Activated CD4-positive, alpha-beta T cell treated with anti-CD3 and anti-CD28 coated beads, Interleukin-2, amount 10 ng/mL, durations not matched to agents 24 days and 14 days (primary cell): Measurements from ENCODE around the gene SMARCE1. TPM values are rescaled to one million over a fixed set of nuclear protein-coding genes. Genes with fewer than 3 reads are reported as not detected.
A peak's percentile ranks its signal among the peaks of the same experiment; 100 is the strongest.

Experiments
- DNase-seq: peaks from one replicate; pipeline ENCODE4 v3.0.0; 2022
- H3K27ac Mint-ChIP-seq: one replicate; pipeline ENCODE4 v1.8.0; 2022; ENCODE audit warnings: mild to moderate bottlenecking, mixed read lengths
- H3K27me3 Mint-ChIP-seq: one replicate; pipeline ENCODE4 v1.8.0; 2022; ENCODE audit warnings: mixed read lengths
- H3K36me3 Mint-ChIP-seq: one replicate; pipeline ENCODE4 v1.8.0; 2022; ENCODE audit warnings: low read depth, mild to moderate bottlenecking, mixed read lengths
- H3K4me1 Mint-ChIP-seq: one replicate; pipeline ENCODE4 v1.8.0; 2021; ENCODE audit warnings: mixed read lengths
- H3K4me3 Mint-ChIP-seq: one replicate; pipeline ENCODE4 v1.8.0; 2022; ENCODE audit warnings: mild to moderate bottlenecking, moderate library complexity, mixed read lengths
- H3K9me3 Mint-ChIP-seq: one replicate; pipeline ENCODE4 v1.8.0; 2021; ENCODE audit warnings: mixed read lengths
- intact Hi-C: fragments of 100-400 bp; cut with micrococcal nuclease; formaldehyde crosslinking; loops from one replicate; pipeline ENCODE4 v1.15.1; 2023
- total RNA-seq: library from RNA; stranded (reverse); gene quantifications from 2 replicates; pipeline ENCODE4 v1.2.3, GENCODE V29; 2022

SMARCE1 gene
- total RNA-seq, 1 donor from 2014 or later, result 125 TPM

DNA sequence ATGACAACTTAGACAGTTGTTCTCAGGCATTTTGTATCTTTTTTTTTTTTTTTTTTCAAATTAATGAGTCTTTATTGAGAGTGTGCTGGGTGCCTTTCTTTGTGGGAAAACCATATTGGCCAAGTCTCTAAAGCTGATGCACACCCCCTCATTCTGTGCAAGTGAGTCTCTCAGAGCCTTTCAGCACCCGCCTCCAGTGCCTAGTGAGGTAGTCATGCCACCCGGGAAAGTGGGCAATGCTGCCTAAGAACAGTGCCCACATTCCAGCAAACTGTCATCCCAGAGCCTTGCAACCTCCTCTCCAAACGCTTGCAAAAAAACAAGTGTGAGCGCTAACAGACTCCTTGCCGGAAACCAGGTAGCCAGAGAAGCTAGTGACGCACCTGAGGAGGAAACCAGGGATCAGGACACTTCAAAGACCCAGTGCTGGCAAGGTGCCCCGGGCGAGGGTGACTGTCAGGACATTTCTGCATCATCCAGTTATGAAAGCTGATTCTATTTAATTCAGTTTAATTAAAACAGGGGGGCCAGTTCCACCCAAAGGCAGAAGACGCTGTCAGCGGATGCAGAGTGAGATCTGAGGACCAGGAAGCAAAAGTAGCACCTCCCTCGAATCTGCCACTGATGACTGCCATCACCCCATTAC lies 34.9 kb downstream of the SMARCE1 start:
- H3K4me1 Mint-ChIP-seq, result peaks cover 82% of the 10 kb centered on the region
- DNase-seq, result peak; percentile 80
- no peaks in the 10 kb centered on the region for H3K36me3 Mint-ChIP-seq
- no peaks in the 10 kb centered on the region for H3K27me3 Mint-ChIP-seq
- peak overlapping the region; percentile 92 for H3K27ac Mint-ChIP-seq
- H3K4me3 Mint-ChIP-seq, result peak overlapping the region; percentile 74
- intact Hi-C loops, result no loop called here
- peaks cover 7% of the 10 kb centered on the region for H3K9me3 Mint-ChIP-seq

DNA sequence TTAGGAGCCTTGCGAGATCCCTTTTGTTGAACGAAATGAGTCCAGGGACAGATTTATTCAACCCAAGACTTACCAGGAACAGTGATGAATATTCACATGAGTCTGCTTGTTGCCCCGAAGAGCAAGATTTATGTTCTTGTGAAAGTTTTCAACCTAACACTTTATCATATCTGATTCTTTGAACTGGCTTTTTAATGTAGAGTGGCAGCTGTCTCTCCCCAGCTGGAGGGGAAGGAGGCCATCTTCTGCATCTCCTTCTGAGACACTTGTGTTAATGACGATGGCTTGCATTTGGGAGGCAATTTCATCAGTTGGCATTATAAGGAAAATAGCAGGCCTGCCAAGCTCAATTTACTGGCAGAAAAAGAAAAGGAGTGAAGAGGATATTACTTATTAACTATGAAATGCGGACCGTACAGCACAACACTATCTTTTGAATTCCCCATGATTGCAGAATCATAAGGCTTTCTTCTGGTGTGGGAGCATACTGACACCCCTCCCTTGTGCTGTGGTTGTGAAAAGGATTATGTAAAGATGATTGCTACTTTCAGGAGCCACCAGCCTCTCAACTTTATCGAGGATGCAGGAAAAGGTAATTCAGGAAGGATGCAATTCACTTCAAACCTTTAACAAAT lies 35.7 kb downstream of the SMARCE1 start:
- H3K36me3 Mint-ChIP-seq, result no peaks in the 10 kb centered on the region
- peaks cover 7% of the 10 kb centered on the region for H3K9me3 Mint-ChIP-seq
- peak; percentile 55 for DNase-seq
- H3K4me3 Mint-ChIP-seq, result peak overlapping the region; percentile 41
- intact Hi-C loops, result no loop called here
- H3K4me1 Mint-ChIP-seq, result peaks cover 85% of the 10 kb centered on the region
- no peaks in the 10 kb centered on the region for H3K27me3 Mint-ChIP-seq
- peak overlapping the region; percentile 36 for H3K27ac Mint-ChIP-seq

GRCh38 chr17:40610359-40610758 lies 37.3 kb downstream of the SMARCE1 start:
- no peaks in the 10 kb centered on the region for H3K36me3 Mint-ChIP-seq
- H3K9me3 Mint-ChIP-seq, result peaks cover 7% of the 10 kb centered on the region
- intact Hi-C loops, result no loop called here
- no peaks in the 10 kb centered on the region for H3K27me3 Mint-ChIP-seq
- peaks cover 86% of the 10 kb centered on the region for H3K4me1 Mint-ChIP-seq
- H3K4me3 Mint-ChIP-seq, result no peak overlapping the region
- peak; percentile 61 for DNase-seq
- H3K27ac Mint-ChIP-seq, result peak overlapping the region; percentile 42

GRCh38 chr17:40608061-40608581 lies 39.5 kb downstream of the SMARCE1 start:
- H3K4me1 Mint-ChIP-seq, result peaks cover 87% of the 10 kb centered on the region
- peak overlapping the region; percentile 79 for H3K27ac Mint-ChIP-seq
- peak overlapping the region; percentile 42 for H3K4me3 Mint-ChIP-seq
- no peaks in the 10 kb centered on the region for H3K36me3 Mint-ChIP-seq
- intact Hi-C loops, result no loop called here
- no peaks in the 10 kb centered on the region for H3K27me3 Mint-ChIP-seq
- peak; percentile 81 for DNase-seq
- H3K9me3 Mint-ChIP-seq, result peaks cover 7% of the 10 kb centered on the region

DNA sequence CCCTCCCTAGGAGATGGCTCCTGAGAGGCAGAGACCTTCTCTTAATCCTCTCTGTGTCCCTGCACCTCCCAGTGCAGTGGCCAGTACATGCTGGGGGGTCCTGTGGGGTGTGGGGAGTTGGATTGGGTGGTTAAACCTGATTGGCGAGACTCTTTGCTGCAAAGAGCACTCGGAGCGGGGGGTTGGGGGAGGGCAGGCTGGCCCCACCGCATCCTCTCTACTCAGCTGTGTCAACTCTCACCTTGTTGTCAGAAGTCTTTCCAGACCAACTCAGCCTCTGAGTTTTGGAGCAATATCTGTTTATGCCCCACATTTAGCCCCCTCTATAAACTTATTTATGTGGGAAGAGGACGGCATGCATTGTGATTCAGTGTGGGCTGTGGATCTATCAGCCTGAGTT lies 40.0 kb downstream of the SMARCE1 start:
- intact Hi-C loops, result loop anchor here (1.0 kb wide), 1 partner anchor 8 kb away; no protein-coding TSS in a partner anchor
- Mint-ChIP-seq H3K9me3 (peaks cover 7% of the 10 kb centered on the region), H3K36me3 (peaks cover 1% of the 10 kb centered on the region), H3K4me1 (peaks cover 87% of the 10 kb centered on the region), H3K4me3 (peak overlapping the region; percentile 42), H3K27ac (peak overlapping the region; percentile 79), H3K27me3 (no peaks in the 10 kb centered on the region)
- DNase-seq, result peak; percentile 82

DNA sequence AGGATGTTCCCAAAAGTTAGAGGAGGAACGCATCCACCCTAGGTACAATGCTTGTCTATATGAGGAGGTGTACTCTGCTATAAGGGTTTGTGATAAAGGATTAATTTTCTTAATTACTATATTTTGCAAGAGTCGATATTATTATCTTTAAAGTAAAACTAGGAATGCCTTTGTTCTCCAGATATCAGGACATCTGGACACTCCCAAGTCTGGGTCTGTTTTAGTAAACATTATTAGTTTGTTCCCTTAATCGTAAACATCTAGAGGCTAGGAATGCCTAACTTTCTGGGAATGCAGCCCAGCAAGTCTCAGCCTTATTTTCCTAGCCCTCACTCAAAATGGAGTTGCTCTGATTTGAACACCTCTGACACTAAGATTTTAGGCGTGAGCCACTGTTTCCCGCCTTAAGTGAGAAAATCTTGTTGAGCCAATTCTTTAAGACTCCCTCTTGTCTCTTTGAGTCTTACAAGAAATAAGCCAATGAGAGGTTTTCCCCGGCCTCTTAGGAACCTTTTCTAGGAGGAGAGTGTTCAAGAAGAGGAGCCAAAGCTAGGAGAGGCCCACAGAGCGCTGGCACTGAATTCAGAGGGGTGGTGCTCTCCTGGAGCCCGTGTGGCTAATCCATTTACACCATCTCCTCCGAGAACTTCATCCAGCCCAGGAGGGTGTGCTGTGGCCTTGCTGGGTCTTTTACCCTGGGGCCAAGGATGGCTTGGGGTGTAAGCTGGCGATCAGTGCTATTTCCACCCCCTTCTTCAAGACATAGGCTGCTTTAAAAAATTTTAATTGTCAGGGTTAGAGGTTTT lies 40.9 kb downstream of the SMARCE1 start:
- Mint-ChIP-seq H3K27me3 (no peaks in the 10 kb centered on the region), H3K4me3 (peak overlapping the region; percentile 42), H3K36me3 (peaks cover 3% of the 10 kb centered on the region), H3K9me3 (peaks cover 7% of the 10 kb centered on the region), H3K4me1 (peaks cover 87% of the 10 kb centered on the region), H3K27ac (peak overlapping the region; percentile 96)
- intact Hi-C loops, result loop anchor here (1.0 kb wide), 1 partner anchor 9 kb away; no protein-coding TSS in a partner anchor
- DNase-seq, result no peak

- Mint-ChIP-seq H3K27ac (peak overlapping the region; percentile 96), H3K4me3 (peak overlapping the region; percentile 69), H3K36me3 (peaks cover 5% of the 10 kb centered on the region), H3K27me3 (no peaks in the 10 kb centered on the region), H3K9me3 (peaks cover 7% of the 10 kb centered on the region), H3K4me1 (peaks cover 85% of the 10 kb centered on the region)
- intact Hi-C loops, result no loop called here
- DNase-seq, result peak; percentile 89
Measured at GRCh38 chr17:40605306-40605705, 42.3 kb downstream of the SMARCE1 start.

- intact Hi-C loops, result loop anchor here (5.0 kb wide), 1 partner anchor 187 kb away; the partner anchor contains the start of gene TOP2A
- Mint-ChIP-seq H3K36me3 (peaks cover 5% of the 10 kb centered on the region), H3K4me1 (peaks cover 83% of the 10 kb centered on the region), H3K9me3 (peaks cover 5% of the 10 kb centered on the region), H3K27ac (peak overlapping the region; percentile 96), H3K4me3 (peak overlapping the region; percentile 69), H3K27me3 (no peaks in the 10 kb centered on the region)
- DNase-seq, result no peak
Measured at GRCh38 chr17:40604327-40605080, 43.1 kb downstream of the SMARCE1 start.

- intact Hi-C loops, result loop anchor here (1.0 to 5.0 kb wide), 2 partner anchors 41 to 185 kb away; partner anchors contain the start of gene TOP2A
Measured at GRCh38 chr17:40602445-40603443, 44.9 kb downstream of the SMARCE1 start.

DNA sequence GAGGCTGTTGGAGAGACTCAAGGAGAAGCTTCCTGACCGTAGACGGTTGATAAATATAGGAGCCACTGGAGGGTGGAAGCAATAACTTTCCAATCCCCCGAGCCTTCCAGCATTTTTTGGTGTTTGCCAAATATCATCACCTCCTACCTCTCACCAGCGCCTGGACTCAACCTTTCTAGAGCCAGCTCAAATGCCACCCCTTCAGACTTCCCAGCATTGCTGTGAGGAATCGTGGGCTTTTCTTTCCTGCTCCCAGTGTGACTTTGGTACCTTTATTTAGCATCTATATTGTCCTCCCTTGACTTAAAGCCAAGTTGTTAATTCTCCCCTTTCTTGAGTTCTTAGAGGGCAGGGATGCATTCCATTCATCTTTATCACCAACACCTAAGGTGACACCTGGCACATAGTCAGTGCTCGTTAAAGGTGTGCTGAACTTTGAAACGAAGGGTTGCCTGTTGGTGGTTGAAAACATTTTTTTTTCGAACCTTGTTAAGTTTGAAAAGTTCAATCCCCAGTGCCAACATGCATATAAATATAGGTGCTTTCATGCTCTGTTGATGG lies 47.1 kb downstream of the SMARCE1 start:
- Mint-ChIP-seq H3K4me1 (peaks cover 79% of the 10 kb centered on the region), H3K27me3 (no peaks in the 10 kb centered on the region), H3K27ac (peak overlapping the region; percentile 92), H3K9me3 (peaks cover 5% of the 10 kb centered on the region), H3K36me3 (peaks cover 13% of the 10 kb centered on the region), H3K4me3 (no peak overlapping the region)
- intact Hi-C loops, result loop anchor here (5.0 kb wide), 1 partner anchor 183 kb away; the partner anchor contains the start of gene TOP2A
- no peak for DNase-seq

More at GRCh38 chr17:40602445-40603443, 44.9 kb downstream of the SMARCE1 start:
- peaks cover 5% of the 10 kb centered on the region for H3K36me3 Mint-ChIP-seq
- H3K27me3 Mint-ChIP-seq, result no peaks in the 10 kb centered on the region
- H3K9me3 Mint-ChIP-seq, result no peaks in the 10 kb centered on the region
- H3K4me1 Mint-ChIP-seq, result peaks cover 83% of the 10 kb centered on the region
- peak overlapping the region; percentile 96 for H3K27ac Mint-ChIP-seq
- H3K4me3 Mint-ChIP-seq, result peak overlapping the region; percentile 71
- peak; percentile 91 for DNase-seq

DNA sequence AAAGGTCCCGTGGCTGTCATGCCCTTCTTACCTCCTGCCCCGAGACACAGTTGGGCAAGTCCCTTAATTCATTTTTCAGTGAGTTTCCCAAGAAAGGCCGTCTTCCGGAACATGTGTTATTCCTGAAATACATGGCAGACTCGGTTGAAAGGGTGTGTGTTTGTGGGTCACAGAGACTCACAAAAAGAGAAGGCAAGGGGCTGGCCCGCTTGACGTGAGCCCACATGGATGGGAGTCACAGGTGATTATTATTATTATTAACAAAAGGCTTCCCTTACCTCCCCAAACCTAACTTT lies 48.2 kb downstream of the SMARCE1 start:
- Mint-ChIP-seq H3K4me3 (peak overlapping the region; percentile 62), H3K9me3 (peaks cover 5% of the 10 kb centered on the region)

More for the DNA sequence above, 48.2 kb downstream of the SMARCE1 start:
- Mint-ChIP-seq H3K27ac (peak overlapping the region; percentile 92), H3K27me3 (no peaks in the 10 kb centered on the region), H3K4me1 (peaks cover 77% of the 10 kb centered on the region), H3K36me3 (peaks cover 15% of the 10 kb centered on the region)
- DNase-seq, result no peak
- intact Hi-C loops, result loop anchor here (1.0 kb wide), 3 partner anchors 22 to 58 kb away; no protein-coding TSS in a partner anchor
